ENCODE data around the gene LCA5.
"Not testable (repeated sequence)": the region's sequence is repeated elsewhere in the genome, so short reads cannot be mapped to it uniquely, and the experiment has no call there.

The LCA5 gene

DNA sequence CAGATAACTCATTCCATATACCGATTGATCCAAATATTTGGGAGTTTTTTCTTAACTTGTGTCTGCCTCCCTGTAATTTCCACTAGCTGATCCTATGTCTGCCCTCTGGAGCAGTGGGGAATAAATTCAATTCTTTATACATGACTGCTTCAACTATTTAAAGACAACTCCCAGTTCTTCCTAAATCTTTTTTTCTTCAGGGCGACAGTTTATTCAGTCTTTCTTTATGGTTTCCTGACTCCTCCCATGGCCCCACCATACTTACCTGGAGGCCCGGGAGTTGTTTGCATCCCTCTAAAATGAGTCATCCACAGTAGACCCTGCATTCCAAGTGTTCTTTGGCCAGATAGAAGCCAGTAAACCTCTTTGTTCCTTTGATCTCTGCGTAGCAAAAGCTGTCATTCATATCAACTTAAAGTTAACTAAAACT, 73.6 kb downstream of the LCA5 start:
- no peak for DNase-seq

GRCh38 chr6:79461205-79461604, 76.0 kb downstream of the LCA5 start:
- no peak for DNase-seq

DNA sequence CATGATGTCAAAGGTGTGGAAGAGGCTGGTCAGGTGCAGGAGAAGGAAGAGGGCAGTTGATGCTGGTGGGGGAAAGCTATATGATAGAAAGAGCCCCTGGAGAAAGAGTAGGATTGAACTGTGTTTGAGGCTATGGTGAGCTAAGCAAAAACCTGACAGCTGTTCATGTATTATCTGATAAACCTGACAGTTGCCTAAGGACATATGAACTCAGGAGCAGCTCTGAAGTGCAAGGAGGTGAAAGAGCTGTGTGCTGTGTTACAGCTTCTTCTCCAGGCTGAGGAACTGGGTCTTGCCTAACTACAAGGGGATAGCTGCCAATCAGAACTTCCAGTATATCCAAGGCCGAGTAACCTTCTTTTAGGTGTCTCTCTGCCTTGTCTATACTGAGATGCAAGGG, 81.8 kb downstream of the LCA5 start:
- DNase-seq: no peak

DNA sequence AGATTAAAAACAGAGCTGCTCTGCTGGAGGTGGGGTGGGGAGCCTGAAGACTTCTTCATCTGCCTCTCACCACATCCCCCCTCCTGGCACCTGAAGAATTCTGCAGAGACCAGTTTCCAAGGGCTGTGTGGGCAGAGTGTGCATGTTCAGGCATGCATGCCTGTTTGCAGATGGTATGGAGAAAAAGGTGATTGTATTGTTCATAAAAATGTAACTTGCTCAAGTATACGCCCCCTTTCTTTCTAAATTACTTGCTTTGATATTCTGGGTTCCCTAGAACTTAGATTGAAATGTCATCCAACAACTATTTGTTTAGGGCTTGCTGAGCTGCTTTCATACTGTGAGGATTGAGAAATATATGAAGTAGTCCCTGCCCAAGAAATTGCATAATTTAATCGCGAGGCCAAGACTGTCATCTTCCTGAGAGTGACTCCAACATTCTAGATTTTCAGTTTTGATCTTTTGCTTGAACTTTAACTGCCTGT, 83.6 kb downstream of the LCA5 start:
- DNase-seq: no peak

DNA sequence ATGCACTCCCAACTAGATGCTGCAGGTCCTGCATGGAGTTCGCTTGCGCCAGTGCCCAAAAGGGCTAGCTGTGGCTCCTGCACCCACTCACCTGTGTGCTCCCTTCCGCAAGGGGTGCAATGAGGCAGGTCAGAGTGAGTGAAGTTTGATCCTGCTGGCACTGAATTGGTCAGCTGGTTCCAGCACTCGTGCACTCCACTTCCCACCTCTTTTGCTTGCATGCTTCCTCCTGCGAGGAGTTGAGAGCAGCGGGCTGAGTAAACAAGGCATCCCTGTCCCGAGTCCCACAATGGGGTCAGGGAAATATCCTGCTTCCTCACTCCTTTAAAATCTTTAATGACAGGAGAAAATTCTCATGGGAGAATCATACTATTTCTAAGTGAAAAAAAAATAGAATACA, 86.2 kb downstream of the LCA5 start:
- no peak for DNase-seq

GRCh38 chr6:79446006-79446405, 91.2 kb downstream of the LCA5 start:
- DNase-seq: no peak

DNA sequence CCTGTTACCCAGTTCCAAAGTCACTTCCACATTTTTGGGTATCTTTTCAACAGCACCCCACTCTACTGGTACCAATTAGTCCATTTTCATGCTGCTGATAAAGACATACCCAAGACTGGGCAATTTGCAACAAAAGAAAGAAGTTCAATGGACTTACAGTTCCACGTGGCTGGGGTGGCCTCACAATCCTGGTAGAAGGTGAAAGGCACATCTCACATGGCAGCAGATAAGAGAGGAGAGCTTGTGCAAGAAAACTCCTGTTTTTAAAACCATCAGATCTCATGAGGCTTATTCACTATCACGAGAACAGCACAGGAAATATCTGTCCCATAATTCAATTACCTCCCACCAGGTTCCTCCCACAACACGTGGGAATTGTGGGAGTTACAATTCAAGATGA, 93.4 kb downstream of the LCA5 start:
- DNase-seq: not testable (repeated sequence)

DNA sequence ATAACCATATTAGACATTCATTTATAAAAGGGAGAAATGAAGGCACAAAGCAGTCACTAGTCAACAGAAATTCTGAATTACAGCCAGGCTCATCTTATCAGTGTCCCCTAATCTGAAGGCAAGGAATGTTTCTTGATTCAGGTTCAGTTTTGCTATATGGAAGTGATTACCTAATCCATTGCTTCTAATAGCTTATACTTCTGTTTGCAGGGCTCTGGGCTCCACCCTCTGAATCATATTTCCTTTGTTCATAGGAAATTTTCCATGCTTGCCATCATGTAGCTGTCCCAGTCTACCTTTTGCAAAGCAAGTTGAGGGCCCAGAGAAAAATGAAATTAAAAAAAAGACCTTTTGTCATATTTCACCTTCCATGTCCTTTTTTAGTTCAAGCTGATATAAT, 96.0 kb downstream of the LCA5 start:
- DNase-seq: no peak

DNA sequence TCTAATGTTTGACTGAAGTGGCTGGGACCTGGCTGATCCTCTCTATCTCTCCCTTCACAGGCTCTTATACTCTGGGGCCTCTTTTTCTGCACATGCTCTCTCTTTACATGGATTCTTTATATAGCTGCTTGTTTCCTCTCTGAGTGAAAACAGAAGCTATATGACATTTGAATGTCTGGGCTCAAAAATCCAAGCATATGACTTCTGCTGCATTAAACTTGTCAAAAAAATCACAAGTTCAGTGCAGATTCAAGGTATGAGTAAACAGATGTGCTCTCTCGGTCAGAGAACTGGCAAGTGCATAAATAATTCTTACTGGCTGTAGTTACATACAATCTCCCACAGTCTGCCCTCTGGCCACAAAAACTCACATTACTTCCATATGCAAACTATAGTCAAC, 96.6 kb downstream of the LCA5 start:
- no peak for DNase-seq

GRCh38 chr6:79438030-79438429, 99.2 kb downstream of the LCA5 start:
- no peak for DNase-seq

DNA sequence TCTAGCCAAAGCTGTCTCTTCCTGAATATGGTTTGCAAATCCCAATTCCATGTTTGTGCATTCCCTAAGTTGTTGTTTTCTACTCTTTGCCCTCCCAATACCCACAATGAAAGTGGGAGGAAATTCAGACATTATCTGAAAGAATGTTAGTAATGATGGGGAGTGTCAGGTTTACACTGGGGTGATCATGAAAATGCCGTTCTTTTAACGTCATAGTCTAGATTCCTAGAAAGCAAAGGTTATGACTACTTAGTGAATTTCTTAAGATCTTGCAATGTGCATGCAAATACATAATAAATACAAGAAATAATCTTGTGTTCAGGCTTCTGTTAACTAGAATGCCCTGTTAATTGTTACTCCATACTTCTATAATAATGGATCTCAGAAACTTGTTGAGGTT, 101.0 kb downstream of the LCA5 start:
- no peak for DNase-seq

DNA sequence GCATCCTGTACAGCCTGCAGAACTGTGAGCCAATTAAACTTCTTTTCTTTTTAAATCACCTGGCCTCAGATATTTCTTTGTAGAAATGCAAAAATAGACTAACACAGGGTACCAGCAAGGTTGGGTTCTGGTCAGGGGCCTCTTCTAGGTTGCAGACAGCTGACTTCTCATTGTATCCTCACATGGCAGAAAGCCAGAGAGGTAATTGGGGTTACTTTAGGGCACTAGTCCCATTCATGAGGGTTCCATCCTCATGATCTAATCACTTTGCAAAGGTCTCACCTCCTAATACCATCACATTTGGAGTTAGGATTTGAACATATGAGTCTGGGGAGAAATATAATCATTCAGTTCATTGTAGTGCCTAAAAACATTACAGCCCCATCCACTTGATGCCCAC, 101.5 kb downstream of the LCA5 start:
- DNase-seq: no peak
